Fibroblast of lung (primary cell): ENCODE data around the gene INPP5A. TPM values are rescaled to one million over a fixed set of nuclear protein-coding genes. Genes with fewer than 3 reads are reported as not detected.

ENCODE experiments used
- DNase-seq, 2 donors: peaks; one replicate each; pipeline versions ENCODE4 v3.0.0 to v3.0.0-alpha.2; 2010; ENCODE audit warnings: low read depth in 2 of 2
- H2AFZ ChIP-seq: 2 replicates; pipeline ENCODE4 v1.5.1; 2012; ENCODE audit warnings: low read length, control low read depth, inconsistent platforms
- H3K27ac ChIP-seq: 2 replicates; pipeline ENCODE4 v1.5.1; 2011; ENCODE audit warnings: low read length, control low read depth; ENCODE audit not compliant: insufficient read depth
- H3K27me3 ChIP-seq: 2 replicates; pipeline ENCODE4 v1.5.1; 2011; ENCODE audit warnings: mild to moderate bottlenecking, low read length; ENCODE audit not compliant: control insufficient read depth, insufficient read depth
- H3K36me3 ChIP-seq: 2 replicates; pipeline ENCODE4 v1.5.1; 2011; ENCODE audit warnings: low read length; ENCODE audit not compliant: control insufficient read depth, insufficient read depth
- H3K4me1 ChIP-seq: 2 replicates; pipeline ENCODE4 v1.5.1; 2011; ENCODE audit warnings: low read length; ENCODE audit not compliant: control insufficient read depth, insufficient read depth; ENCODE audit errors: extremely low read depth
- H3K4me2 ChIP-seq: 2 replicates; pipeline ENCODE4 v1.5.1; 2011; ENCODE audit warnings: low read length, control low read depth; ENCODE audit not compliant: insufficient read depth; ENCODE audit errors: extremely low read depth
- H3K4me3 ChIP-seq, 4 experiments: fragments of 200-600 bp in 1 of 4; sonication (generic) in 1 of 4; replicated peaks in 1 of 4; 2 replicates each; pipeline ENCODE4 v1.5.1; 2011 to 2016; ENCODE audit warnings: low read length in 4 of 4, low read depth in 3 of 4, mild to moderate bottlenecking in 3 of 4, control low read depth in 2 of 4, inconsistent platforms in 1 of 4, mixed read lengths in 1 of 4; ENCODE audit not compliant: insufficient read depth in 1 of 4; ENCODE audit errors: control extremely low read depth in 1 of 4
- H3K79me2 ChIP-seq: 2 replicates; pipeline ENCODE4 v1.5.1; 2012; ENCODE audit warnings: mild to moderate bottlenecking, low read length, inconsistent platforms; ENCODE audit not compliant: control insufficient read depth, insufficient read depth
- H3K9ac ChIP-seq: 2 replicates; pipeline ENCODE4 v1.5.1; 2011; ENCODE audit warnings: mild to moderate bottlenecking, low read length, control low read depth; ENCODE audit not compliant: insufficient read depth
- H3K9me3 ChIP-seq: 2 replicates; pipeline ENCODE4 v1.5.1; 2012; ENCODE audit warnings: low read depth, low read length; ENCODE audit not compliant: control insufficient read depth, insufficient read depth
- H4K20me1 ChIP-seq: 2 replicates; pipeline ENCODE4 v1.5.1; 2011; ENCODE audit warnings: low read length; ENCODE audit not compliant: control insufficient read depth, insufficient read depth; ENCODE audit errors: extremely low read depth
- EZH2 ChIP-seq: IDR thresholded peaks from 2 replicates; pipeline ENCODE4 v1.5.1; 2012; ENCODE audit warnings: low read length, control low read depth, mild to moderate bottlenecking; ENCODE audit errors: missing control alignments
- polyA plus RNA-seq, 2 donors: library from polyadenylated mRNA; depleted of rRNA in 1 of 2; stranded (reverse) in 1 of 2; unstranded in 1 of 2; fragments of >200 nt; gene quantifications; 2 replicates each; pipeline ENCODE4 v1.2.1, GENCODE V29; 2011 to 2012; ENCODE audit warnings: missing spikeins in 1 of 2
- total RNA-seq: library from RNA; depleted of rRNA; stranded (reverse); fragments of >200 nt; gene quantifications from 2 replicates; pipeline ENCODE4 v1.2.1, GENCODE V29; 2014
- TF ChIP-seq, protein P1 (sequence below), 2 donors: IDR thresholded peaks in 1 of 2; conservative IDR thresholded peaks in 1 of 2; 1 replicate in 1 of 2; 2 replicates in 1 of 2; pipeline ENCODE4 v1.5.1; 2011 to 2012; ENCODE audit warnings: low read length in 2 of 2, control low read depth in 1 of 2, inconsistent platforms in 1 of 2, low read depth in 1 of 2, mild to moderate bottlenecking in 1 of 2

Gene INPP5A
- total and polyA plus RNA-seq, 2 donors (not counting 1 experiment from before 2014, with no cell fraction given): 24.6 to 39.9 TPM

DNA sequence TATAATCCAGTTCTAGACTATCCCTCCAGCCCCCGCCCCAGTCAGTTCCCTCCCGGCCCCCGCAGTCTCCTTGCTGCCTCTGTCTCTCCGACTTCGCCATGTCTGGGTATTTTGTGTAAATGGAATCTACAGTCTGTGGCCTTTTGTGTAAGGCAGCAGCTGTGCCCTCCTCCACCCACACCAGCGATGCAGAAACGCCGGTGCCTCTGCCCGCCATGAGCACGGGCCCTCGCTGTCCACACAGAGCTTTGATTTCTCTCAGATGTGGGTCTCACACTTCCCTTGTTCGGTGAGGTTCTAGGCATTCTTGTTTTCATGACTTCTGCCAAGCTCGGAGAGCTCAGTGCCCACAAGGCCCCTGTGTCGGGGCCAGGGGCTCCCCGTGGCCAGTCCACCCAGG is 210.5 kb downstream of the INPP5A start:
- Histone ChIP-seq H3K79me2 (no peaks in the 10 kb centered on the region), H3K36me3 (no peaks in the 10 kb centered on the region), H3K4me3 (no peak overlapping the region), H3K9me3 (no peaks in the 10 kb centered on the region), H2AFZ (no peak overlapping the region), H3K27me3 (no peaks in the 10 kb centered on the region), H3K4me1 (no peaks in the 10 kb centered on the region), H3K9ac (no peak overlapping the region), H4K20me1 (no peaks in the 10 kb centered on the region), H3K27ac (no peak overlapping the region), H3K4me2 (no peak overlapping the region)
- DNase-seq: no peak
- TF ChIP-seq, protein P1, sequence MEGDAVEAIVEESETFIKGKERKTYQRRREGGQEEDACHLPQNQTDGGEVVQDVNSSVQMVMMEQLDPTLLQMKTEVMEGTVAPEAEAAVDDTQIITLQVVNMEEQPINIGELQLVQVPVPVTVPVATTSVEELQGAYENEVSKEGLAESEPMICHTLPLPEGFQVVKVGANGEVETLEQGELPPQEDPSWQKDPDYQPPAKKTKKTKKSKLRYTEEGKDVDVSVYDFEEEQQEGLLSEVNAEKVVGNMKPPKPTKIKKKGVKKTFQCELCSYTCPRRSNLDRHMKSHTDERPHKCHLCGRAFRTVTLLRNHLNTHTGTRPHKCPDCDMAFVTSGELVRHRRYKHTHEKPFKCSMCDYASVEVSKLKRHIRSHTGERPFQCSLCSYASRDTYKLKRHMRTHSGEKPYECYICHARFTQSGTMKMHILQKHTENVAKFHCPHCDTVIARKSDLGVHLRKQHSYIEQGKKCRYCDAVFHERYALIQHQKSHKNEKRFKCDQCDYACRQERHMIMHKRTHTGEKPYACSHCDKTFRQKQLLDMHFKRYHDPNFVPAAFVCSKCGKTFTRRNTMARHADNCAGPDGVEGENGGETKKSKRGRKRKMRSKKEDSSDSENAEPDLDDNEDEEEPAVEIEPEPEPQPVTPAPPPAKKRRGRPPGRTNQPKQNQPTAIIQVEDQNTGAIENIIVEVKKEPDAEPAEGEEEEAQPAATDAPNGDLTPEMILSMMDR (conservative IDR thresholded peaks at IDR 0.05 in 1 of 2, IDR thresholded peaks at IDR 0.05 in 1 of 2; ENCODE audit: low read depth in 1 of 2, low read length in 2 of 2): no peak

DNA sequence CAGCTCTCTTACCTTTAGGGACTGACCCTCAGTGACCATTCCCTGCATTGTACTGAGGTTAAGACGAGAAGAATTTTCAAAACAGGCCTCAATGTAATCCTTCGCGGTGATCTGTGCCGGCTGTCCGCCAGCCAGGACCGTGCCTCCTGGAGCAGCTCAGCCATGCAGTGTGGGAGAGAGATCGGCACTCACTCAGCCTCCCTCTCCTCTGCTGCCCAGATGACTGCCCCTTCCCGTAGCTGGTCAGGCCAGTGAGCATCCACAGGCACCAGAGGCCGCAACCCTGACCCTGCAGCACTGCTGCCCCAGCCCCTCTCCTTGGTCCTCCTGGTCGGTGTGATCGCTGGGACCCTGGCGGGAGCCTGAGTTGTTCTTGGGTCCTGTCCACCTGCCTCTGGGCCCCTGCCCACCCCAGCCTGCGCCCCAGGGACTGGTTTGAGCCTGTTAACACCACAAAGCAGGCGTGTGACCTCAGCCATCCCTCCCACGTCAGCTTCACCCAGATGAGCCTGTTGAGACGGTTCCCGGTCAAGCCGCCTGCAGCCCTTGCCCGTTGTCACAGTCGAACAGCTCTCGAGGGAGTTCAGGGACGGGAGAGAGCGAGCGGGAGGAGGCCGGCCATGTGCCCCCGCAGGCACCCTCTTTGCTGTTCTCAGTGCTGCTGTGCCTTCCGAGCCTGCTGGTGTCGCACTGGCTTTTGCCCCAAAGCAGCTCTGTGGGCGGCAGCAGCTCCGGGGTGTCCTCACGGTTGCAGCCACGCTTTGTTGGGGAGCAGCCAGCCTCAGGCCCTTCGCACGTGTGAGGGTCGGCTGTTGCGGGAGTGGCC is 211.2 kb downstream of the INPP5A start:
- Histone ChIP-seq H3K4me1 (no peaks in the 10 kb centered on the region), H3K27me3 (no peaks in the 10 kb centered on the region), H3K79me2 (no peaks in the 10 kb centered on the region), H3K4me2 (no peak overlapping the region), H3K27ac (no peak overlapping the region), H4K20me1 (no peaks in the 10 kb centered on the region), H3K36me3 (no peaks in the 10 kb centered on the region), H3K9me3 (no peaks in the 10 kb centered on the region), H2AFZ (no peak overlapping the region), H3K4me3 (no peak overlapping the region), H3K9ac (no peak overlapping the region)
- no peak for TF ChIP-seq EZH2
- TF ChIP-seq, protein P1 (conservative IDR thresholded peaks at IDR 0.05 in 1 of 2, IDR thresholded peaks at IDR 0.05 in 1 of 2; ENCODE audit: low read depth in 1 of 2, low read length in 2 of 2): no peak
- DNase-seq: no peak

DNA sequence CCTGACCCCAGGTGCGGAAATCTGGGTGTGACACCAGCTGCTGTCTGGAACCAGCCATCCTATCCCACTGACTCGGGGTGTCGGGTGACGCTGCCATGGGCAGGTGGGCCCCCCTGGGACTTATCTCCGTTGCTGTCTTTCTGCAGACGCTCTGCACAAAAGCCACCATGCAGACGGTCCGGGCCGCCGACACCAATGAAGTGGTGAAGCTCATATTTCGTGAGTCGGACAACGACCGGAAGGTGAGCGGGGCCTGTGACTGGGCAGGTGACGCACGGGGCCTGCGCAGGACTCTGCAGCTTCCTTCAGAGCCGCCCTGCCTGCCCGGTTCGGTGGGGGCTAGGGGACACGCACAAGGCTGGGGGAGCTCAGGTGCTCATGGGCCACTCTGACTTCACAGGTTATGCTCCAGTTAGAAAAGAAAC is 211.8 kb downstream of the INPP5A start:
- no peaks in the 10 kb centered on the region for H4K20me1 ChIP-seq
- no peaks in the 10 kb centered on the region for H3K27me3 ChIP-seq
- TF ChIP-seq, protein P1 (conservative IDR thresholded peaks at IDR 0.05 in 1 of 2, IDR thresholded peaks at IDR 0.05 in 1 of 2; ENCODE audit: low read depth in 1 of 2, low read length in 2 of 2): no peak
- TF ChIP-seq EZH2: no peak
- H2AFZ ChIP-seq: no peak overlapping the region
- no peaks in the 10 kb centered on the region for H3K9me3 ChIP-seq
- no peak overlapping the region for H3K27ac ChIP-seq
- no peak for DNase-seq
- H3K4me2 ChIP-seq: no peak overlapping the region
- H3K79me2 ChIP-seq: no peaks in the 10 kb centered on the region
- no peaks in the 10 kb centered on the region for H3K36me3 ChIP-seq
- H3K4me1 ChIP-seq: no peaks in the 10 kb centered on the region
- no peak overlapping the region for H3K4me3 ChIP-seq
- H3K9ac ChIP-seq: no peak overlapping the region
